D721Med (cell line): ENCODE results near the gene USP12.

Experiments
- DNase-seq: peaks from one replicate; pipeline ENCODE4 v3.0.0; 2011; ENCODE audit warnings: low spot score; ENCODE audit not compliant: insufficient read length
- FAIRE-seq: peaks from 2 replicates; lab custom pipeline; 2011; peaks lifted over from hg19 to GRCh38; lab: Jason Lieb, UNC
- TF ChIP-seq, protein P1 (sequence below): IDR thresholded peaks from 2 replicates; pipeline ENCODE4 v1.5.1; 2012; ENCODE audit warnings: mild to moderate bottlenecking, control low read depth; ENCODE audit not compliant: insufficient read depth; ENCODE audit errors: missing control alignments

The USP12 gene

DNA sequence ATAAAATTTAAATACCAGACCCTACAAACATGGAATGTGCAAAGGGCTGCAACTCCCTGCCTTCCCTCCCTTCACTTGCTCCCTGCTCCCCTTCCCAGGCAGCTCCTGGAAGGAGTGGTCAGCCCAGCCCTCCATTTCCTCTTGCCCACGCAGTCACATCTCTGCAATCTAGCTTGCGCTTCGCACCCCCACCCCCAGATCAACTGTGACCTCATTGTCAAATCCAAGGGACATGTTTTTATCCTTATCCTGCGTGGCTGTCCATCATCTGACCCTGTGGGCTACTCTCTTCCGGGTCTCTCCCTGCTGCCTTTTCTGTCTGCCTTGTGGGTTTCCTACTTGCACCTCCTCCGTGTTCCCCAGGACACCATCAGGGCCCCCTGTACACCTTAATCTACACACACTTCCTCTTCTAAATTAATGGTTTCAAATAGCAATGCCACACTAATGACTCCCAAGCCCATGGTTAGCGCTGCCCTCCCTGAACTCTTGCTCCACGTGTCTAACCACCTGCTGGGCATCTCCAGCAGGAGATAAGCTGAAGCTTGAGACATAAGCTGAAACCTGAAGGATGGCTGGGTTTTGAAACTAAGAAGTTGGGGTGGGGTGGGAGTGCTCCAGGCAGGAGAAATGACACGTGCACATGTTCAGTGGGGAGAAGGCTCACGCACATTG is 118.3 kb downstream of the USP12 start:
- DNase-seq: no peak
- FAIRE-seq: no peak
- TF ChIP-seq, protein P1, sequence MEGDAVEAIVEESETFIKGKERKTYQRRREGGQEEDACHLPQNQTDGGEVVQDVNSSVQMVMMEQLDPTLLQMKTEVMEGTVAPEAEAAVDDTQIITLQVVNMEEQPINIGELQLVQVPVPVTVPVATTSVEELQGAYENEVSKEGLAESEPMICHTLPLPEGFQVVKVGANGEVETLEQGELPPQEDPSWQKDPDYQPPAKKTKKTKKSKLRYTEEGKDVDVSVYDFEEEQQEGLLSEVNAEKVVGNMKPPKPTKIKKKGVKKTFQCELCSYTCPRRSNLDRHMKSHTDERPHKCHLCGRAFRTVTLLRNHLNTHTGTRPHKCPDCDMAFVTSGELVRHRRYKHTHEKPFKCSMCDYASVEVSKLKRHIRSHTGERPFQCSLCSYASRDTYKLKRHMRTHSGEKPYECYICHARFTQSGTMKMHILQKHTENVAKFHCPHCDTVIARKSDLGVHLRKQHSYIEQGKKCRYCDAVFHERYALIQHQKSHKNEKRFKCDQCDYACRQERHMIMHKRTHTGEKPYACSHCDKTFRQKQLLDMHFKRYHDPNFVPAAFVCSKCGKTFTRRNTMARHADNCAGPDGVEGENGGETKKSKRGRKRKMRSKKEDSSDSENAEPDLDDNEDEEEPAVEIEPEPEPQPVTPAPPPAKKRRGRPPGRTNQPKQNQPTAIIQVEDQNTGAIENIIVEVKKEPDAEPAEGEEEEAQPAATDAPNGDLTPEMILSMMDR: no peak

- TF ChIP-seq, protein P1: no peak
- DNase-seq (no peak), FAIRE-seq (no peak)
Measured at GRCh38 chr13:27052551-27053208, 118.9 kb downstream of the USP12 start.

GRCh38 chr13:27047081-27047480 is 124.5 kb downstream of the USP12 start:
- FAIRE-seq: no peak
- no peak for DNase-seq
- TF ChIP-seq, protein P1: no peak

- no peak for FAIRE-seq
- no peak for DNase-seq
Measured at GRCh38 chr13:27044837-27045570, 126.6 kb downstream of the USP12 start.

DNA sequence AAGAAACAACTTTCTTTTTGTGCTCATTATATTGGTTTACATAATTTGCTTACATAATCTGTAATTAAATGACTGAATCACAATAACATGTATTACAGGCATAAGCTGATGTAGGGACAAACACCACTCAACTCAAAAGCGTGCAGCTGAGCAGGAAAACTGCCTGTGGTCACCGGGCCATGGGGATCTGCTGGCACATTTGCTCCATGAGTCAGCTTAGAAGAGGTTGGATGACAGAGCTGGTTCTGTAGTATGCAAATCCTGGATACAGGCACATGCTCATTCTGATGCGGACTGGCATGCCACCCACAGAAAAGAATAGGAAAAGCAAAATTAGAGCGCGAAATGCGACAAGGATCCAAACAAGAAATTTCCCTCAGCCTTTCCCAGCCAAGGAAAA is 128.6 kb downstream of the USP12 start:
- DNase-seq: no peak
- no peak for FAIRE-seq
- TF ChIP-seq, protein P1: no peak

More at GRCh38 chr13:27044837-27045570, 126.6 kb downstream of the USP12 start:
- TF ChIP-seq, protein P1: no peak

GRCh38 chr13:27041341-27041740 is 130.3 kb downstream of the USP12 start:
- no peak for DNase-seq
- TF ChIP-seq, protein P1: no peak
- FAIRE-seq: no peak
